GM20000 (cell line): Measurements from ENCODE around the gene PPFIBP1.

ENCODE experiments used
- DNase-seq: peaks from one replicate; pipeline ENCODE4 v3.0.0; 2012; ENCODE audit warnings: low spot score
- TF ChIP-seq, protein P1 (sequence below): IDR thresholded peaks from 2 replicates; pipeline ENCODE4 v1.5.1; 2012; ENCODE audit warnings: mild to moderate bottlenecking, control low read depth; ENCODE audit errors: extremely low read depth, missing control alignments

The PPFIBP1 gene

DNA sequence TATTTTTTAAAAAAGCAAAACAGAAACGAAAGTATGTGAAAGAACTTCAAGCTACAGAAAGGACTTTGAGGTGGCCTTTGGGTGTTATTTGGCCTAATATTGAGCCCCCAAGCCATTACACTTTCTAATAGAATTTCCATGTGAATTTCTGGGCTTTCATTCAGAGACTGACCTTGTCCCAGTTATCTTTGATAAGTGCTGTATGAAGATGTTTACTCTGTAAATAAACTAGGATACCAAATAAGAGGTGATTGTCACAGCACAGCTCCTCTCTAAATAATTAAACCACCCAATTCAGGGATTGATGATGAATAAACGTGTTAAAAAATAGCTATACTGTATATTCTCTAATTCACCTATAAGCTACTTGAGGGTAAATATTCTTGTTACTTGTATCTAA is 32.8 kb upstream of the PPFIBP1 start:
- TF ChIP-seq, protein P1, sequence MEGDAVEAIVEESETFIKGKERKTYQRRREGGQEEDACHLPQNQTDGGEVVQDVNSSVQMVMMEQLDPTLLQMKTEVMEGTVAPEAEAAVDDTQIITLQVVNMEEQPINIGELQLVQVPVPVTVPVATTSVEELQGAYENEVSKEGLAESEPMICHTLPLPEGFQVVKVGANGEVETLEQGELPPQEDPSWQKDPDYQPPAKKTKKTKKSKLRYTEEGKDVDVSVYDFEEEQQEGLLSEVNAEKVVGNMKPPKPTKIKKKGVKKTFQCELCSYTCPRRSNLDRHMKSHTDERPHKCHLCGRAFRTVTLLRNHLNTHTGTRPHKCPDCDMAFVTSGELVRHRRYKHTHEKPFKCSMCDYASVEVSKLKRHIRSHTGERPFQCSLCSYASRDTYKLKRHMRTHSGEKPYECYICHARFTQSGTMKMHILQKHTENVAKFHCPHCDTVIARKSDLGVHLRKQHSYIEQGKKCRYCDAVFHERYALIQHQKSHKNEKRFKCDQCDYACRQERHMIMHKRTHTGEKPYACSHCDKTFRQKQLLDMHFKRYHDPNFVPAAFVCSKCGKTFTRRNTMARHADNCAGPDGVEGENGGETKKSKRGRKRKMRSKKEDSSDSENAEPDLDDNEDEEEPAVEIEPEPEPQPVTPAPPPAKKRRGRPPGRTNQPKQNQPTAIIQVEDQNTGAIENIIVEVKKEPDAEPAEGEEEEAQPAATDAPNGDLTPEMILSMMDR, result no peak
- no peak for DNase-seq

DNA sequence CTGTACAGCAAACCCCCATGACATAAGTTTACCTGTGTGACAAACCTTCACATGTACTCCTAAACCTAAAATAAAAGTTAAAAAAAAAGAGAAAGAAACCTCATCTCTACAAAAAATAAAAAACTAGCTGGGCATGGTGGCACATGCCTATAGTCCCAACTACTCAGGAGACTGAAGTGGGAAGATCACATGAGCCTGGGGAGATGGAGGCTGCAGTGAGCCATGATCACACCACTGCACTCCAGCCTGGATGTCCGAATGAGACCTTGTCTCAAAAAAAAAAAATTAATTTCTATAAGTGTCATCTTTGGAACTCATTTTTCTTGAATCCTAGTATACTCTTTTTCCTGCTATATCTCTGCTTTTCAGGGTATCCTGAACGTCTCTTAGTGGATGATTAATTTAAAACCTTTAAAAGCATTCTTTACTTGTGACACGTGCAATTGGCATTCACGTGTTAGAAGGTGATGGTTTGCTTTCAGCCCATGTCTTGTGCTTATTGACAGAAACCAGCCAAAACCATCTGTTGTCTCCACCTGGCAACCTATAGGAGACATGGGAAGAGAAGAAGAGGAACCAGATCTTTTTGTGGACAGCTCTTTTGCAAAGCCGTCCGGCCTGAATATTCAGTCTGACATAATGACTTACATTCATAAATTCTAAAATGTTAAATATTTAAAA is 30.6 kb upstream of the PPFIBP1 start:
- no peak for DNase-seq
- TF ChIP-seq, protein P1, result no peak

DNA sequence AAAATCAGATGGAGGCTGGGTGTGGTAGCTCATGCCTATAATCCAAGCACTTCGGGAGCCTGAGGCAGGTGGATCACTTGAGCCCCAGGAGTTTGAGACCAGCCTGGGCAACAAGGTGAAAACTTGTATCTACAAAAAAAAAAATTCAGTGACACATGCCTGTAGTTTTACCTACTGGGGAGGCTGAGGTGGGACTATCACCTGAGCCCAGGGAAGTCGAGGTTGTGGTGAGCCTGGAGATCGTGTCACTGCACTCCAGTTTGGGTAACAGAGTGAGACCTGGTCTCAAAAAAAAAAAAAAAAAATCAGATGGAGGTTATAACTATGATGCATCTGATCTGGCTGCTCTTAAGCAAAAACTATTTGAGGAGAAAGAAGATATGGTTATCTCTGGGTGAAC is 26.6 kb upstream of the PPFIBP1 start:
- TF ChIP-seq, protein P1, result no peak
- DNase-seq, result no peak

DNA sequence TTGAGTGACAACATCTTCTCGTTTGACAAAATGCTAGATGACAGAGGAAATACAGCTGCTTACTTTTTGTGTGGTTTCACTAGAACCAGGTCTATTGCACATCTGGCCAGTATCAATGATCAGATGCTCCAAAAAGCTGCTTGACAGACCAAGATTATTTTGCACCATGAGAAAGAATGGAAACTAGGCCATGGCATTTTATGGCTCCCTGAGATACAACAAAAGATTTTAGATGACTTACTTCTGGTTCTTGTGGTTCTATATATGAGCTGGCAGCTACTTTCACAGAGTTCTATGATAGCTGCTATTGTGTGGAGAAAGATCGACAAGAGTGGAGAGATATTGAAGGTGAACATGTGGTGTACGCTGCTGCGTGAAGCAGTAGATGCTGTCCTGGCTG is 25.9 kb upstream of the PPFIBP1 start:
- peak; percentile 6 for DNase-seq
- TF ChIP-seq, protein P1, result no peak

DNA sequence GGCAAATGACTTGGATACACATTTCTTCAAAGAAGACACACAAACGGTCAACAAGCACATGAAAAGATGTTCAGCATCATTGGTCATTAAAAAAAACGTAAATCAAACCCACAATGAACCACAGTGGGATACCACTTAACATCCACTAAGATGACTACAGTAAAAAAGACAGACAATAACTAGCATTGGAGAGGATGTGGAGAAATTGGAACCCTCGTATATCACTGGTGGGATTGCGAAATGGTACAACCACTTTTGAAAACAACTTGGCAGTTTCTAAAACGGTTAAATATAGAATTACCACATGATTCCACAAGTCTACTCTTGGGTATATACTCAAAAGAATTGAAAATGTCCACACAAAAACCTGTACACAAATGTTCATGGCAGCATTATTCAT is 25.2 kb upstream of the PPFIBP1 start:
- TF ChIP-seq, protein P1, result no peak
- DNase-seq, result no peak

DNA sequence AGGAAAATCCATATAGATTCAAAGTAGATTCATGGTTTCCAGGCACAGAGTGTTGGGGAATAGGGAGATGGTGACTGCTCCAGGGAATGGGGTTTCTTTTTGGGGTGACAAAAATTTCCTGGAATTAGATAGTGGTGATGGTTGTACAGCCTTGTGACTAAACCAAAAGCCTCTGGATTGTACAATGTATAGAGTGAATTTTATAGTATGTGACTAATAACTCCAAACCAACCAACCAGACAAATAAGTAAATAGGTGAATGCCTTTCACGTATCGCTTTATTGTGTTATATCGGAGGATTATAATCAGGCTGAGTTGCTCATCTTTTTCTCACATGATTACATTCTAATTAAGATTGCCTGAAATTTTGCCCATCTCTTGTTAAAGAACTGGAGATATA is 24.6 kb upstream of the PPFIBP1 start:
- TF ChIP-seq, protein P1, result no peak
- DNase-seq, result no peak

DNA sequence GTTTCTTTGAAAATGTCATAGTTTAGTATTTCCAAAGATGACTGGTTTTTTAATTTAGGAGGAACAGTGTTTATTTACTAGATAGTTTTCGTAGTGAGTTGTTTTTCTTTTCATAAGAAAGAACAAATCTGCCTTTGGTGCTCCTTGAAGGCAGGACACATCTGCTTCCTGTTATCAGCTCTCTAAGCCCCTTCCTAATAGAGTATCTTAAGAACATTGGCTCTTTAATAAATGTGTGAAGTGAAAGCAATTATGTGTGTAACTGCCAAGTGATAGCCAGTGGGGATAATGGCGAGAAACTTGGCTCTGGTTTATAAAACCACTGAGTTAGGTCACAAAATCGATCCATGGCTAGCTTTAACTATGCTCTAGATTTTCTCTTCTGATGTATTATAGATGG is 23.5 kb upstream of the PPFIBP1 start:
- no peak for DNase-seq
- TF ChIP-seq, protein P1, result no peak
